Activated CD8-positive, alpha-beta memory T cell treated with anti-CD3 and anti-CD28 coated beads, Interleukin-2, amount 10 ng/mL, durations not matched to agents 7 days and 5 days (primary cell): ENCODE results near the gene NKX1-2. TPM values are rescaled to one million over a fixed set of nuclear protein-coding genes. Genes with fewer than 3 reads are reported as not detected.

Source experiments
- ATAC-seq: fragments of 150-1000 bp; cut with Tn5 transposase; one replicate; pipeline ENCODE4 v1.10.0; 2021; ENCODE audit warnings: moderate library complexity
- CTCF ChIA-PET: fragments of 350-600 bp; sonication (Branson Sonifier 250); formaldehyde crosslinking; loops from one replicate; lab custom pipeline; 2021; ENCODE audit warnings: antibody characterized with exemption; lab: Charles Lee
- DNase-seq: peaks from one replicate; pipeline ENCODE4 v3.0.0-alpha.2; 2020
- H3K27ac Mint-ChIP-seq: one replicate; pipeline ENCODE4 v1.8.0; 2021; ENCODE audit warnings: mild to moderate bottlenecking, mixed read lengths
- H3K27me3 Mint-ChIP-seq: one replicate; pipeline ENCODE4 v1.8.0; 2021; ENCODE audit warnings: mixed read lengths
- H3K36me3 Mint-ChIP-seq: one replicate; pipeline ENCODE4 v1.8.0; 2021; ENCODE audit warnings: mild to moderate bottlenecking, mixed read lengths
- H3K4me1 Mint-ChIP-seq: one replicate; pipeline ENCODE4 v1.8.0; 2021; ENCODE audit warnings: mixed read lengths
- H3K4me3 Mint-ChIP-seq: one replicate; pipeline ENCODE4 v1.8.0; 2021; ENCODE audit warnings: mild to moderate bottlenecking, moderate library complexity, mixed read lengths
- H3K9me3 Mint-ChIP-seq: one replicate; pipeline ENCODE4 v1.8.0; 2022; ENCODE audit warnings: low read depth, mixed read lengths
- total RNA-seq, 2 experiments: library from RNA; stranded (reverse); gene quantifications; one replicate each; pipeline ENCODE4 v1.2.3, GENCODE V29; 2021

NKX1-2 gene
- total RNA-seq, 2 experiments from 2014 or later = not detected

- no peaks in the 10 kb centered on the region for H3K9me3 Mint-ChIP-seq
- DNase-seq = no peak
- no peak overlapping the region for H3K4me3 Mint-ChIP-seq
- H3K27ac Mint-ChIP-seq = no peak overlapping the region
- CTCF ChIA-PET = no interaction called here
- H3K27me3 Mint-ChIP-seq = no peaks in the 10 kb centered on the region
- peaks cover 18% of the 10 kb centered on the region for H3K4me1 Mint-ChIP-seq
- H3K36me3 Mint-ChIP-seq = no peaks in the 10 kb centered on the region
- ATAC-seq = no peak
These were observed 18.8 kb upstream of the NKX1-2 start for GRCh38 chr10:124468624-124469023.

- H3K4me1 Mint-ChIP-seq = peaks cover 21% of the 10 kb centered on the region
- H3K9me3 Mint-ChIP-seq = no peaks in the 10 kb centered on the region
- DNase-seq (no peak), ATAC-seq (no peak)
- H3K36me3 Mint-ChIP-seq = peaks cover 2% of the 10 kb centered on the region
- H3K27ac Mint-ChIP-seq = no peak overlapping the region
- no peak overlapping the region for H3K4me3 Mint-ChIP-seq
- CTCF ChIA-PET = no interaction called here
- no peaks in the 10 kb centered on the region for H3K27me3 Mint-ChIP-seq
These were observed 17.3 kb upstream of the NKX1-2 start for GRCh38 chr10:124467165-124467564.

- CTCF ChIA-PET = interaction anchor here (1.2 kb wide), 1 partner anchor 17 kb away, joined by 3 read pairs; no protein-coding TSS in a partner anchor
- Mint-ChIP-seq H3K4me3 (no peak overlapping the region), H3K4me1 (peaks cover 24% of the 10 kb centered on the region), H3K27me3 (no peaks in the 10 kb centered on the region), H3K27ac (peak overlapping the region; percentile 71), H3K9me3 (no peaks in the 10 kb centered on the region), H3K36me3 (peaks cover 2% of the 10 kb centered on the region)
- ATAC-seq = no peak
- no peak for DNase-seq
These were observed 16.1 kb upstream of the NKX1-2 start for GRCh38 chr10:124465777-124466488.

- DNase-seq (no peak), ATAC-seq (no peak)
- CTCF ChIA-PET = interaction anchor here (0.6 to 1.2 kb wide), 2 partner anchors 17 to 249 kb away, joined by 3 read pairs; no protein-coding TSS in a partner anchor
- Mint-ChIP-seq H3K4me3 (no peak overlapping the region), H3K27ac (peak overlapping the region; percentile 71), H3K4me1 (peaks cover 26% of the 10 kb centered on the region), H3K36me3 (peaks cover 2% of the 10 kb centered on the region), H3K9me3 (no peaks in the 10 kb centered on the region), H3K27me3 (no peaks in the 10 kb centered on the region)
These were observed 15.4 kb upstream of the NKX1-2 start for GRCh38 chr10:124465003-124465776.

- no peaks in the 10 kb centered on the region for H3K27me3 Mint-ChIP-seq
- CTCF ChIA-PET = interaction anchor here (0.6 kb wide), 1 partner anchor 250 kb away, joined by 3 read pairs; no protein-coding TSS in a partner anchor
These were observed 14.5 kb upstream of the NKX1-2 start for GRCh38 chr10:124464028-124464965.

GRCh38 chr10:124462348-124462695, 12.5 kb upstream of the NKX1-2 start:
- ATAC-seq (no peak), DNase-seq (no peak)
- peaks cover 26% of the 10 kb centered on the region for H3K4me1 Mint-ChIP-seq
- peaks cover 6% of the 10 kb centered on the region for H3K27me3 Mint-ChIP-seq
- CTCF ChIA-PET = interaction anchor here (1.3 to 1.5 kb wide), 3 partner anchors 11 to 279 kb away, joined by 3 to 5 read pairs (median 4); no protein-coding TSS in a partner anchor
- H3K4me3 Mint-ChIP-seq = peak overlapping the region; percentile 79
- H3K9me3 Mint-ChIP-seq = no peaks in the 10 kb centered on the region
- peaks cover 2% of the 10 kb centered on the region for H3K36me3 Mint-ChIP-seq
- H3K27ac Mint-ChIP-seq = peak overlapping the region; percentile 80

More at GRCh38 chr10:124464028-124464965, 14.5 kb upstream of the NKX1-2 start:
- DNase-seq (no peak), ATAC-seq (no peak)
- Mint-ChIP-seq H3K4me1 (peaks cover 26% of the 10 kb centered on the region), H3K27ac (no peak overlapping the region), H3K4me3 (no peak overlapping the region), H3K9me3 (no peaks in the 10 kb centered on the region), H3K36me3 (peaks cover 2% of the 10 kb centered on the region)

GRCh38 chr10:124461642-124462347, 12.0 kb upstream of the NKX1-2 start, which contains the start of gene LHPP:
Gene LHPP, plus strand, starts transcription at chr10:124461823. Its CDS starts 40 bp downstream, at chr10:124461863.
- DNase-seq = peak; percentile 92
- peak; percentile 99 for ATAC-seq
- Mint-ChIP-seq H3K4me3 (peak within 1 kb of the TSS; percentile 79), H3K27ac (peak within 1 kb of the TSS; percentile 93), H3K4me1 (peaks cover 26% of the 10 kb centered on the region), H3K27me3 (peaks cover 7% of the 10 kb centered on the region), H3K9me3 (no peaks in the 10 kb centered on the region), H3K36me3 (peaks cover 2% of the 10 kb centered on the region)
- CTCF ChIA-PET = interaction anchor here (0.6 to 1.8 kb wide), 5 partner anchors 12 to 598 kb away, joined by 3 to 6 read pairs (median 4); no protein-coding TSS in a partner anchor

- CTCF ChIA-PET = interaction anchor here (1.8 kb wide), 1 partner anchor 71 kb away, joined by 6 read pairs; no protein-coding TSS in a partner anchor
These were observed 10.3 kb upstream of the NKX1-2 start for GRCh38 chr10:124460144-124460543.

GRCh38 chr10:124459395-124459794, 9.6 kb upstream of the NKX1-2 start:
- Mint-ChIP-seq H3K27me3 (peaks cover 29% of the 10 kb centered on the region), H3K36me3 (peaks cover 2% of the 10 kb centered on the region), H3K27ac (no peak overlapping the region), H3K4me1 (peaks cover 10% of the 10 kb centered on the region), H3K4me3 (no peak overlapping the region), H3K9me3 (no peaks in the 10 kb centered on the region)
- no peak for DNase-seq
- ATAC-seq = no peak
- CTCF ChIA-PET = no interaction called here

More at GRCh38 chr10:124460144-124460543, 10.3 kb upstream of the NKX1-2 start:
- Mint-ChIP-seq H3K4me1 (peaks cover 18% of the 10 kb centered on the region), H3K9me3 (no peaks in the 10 kb centered on the region), H3K36me3 (peaks cover 2% of the 10 kb centered on the region), H3K27ac (no peak overlapping the region), H3K4me3 (no peak overlapping the region), H3K27me3 (peaks cover 21% of the 10 kb centered on the region)
- DNase-seq (no peak), ATAC-seq (no peak)

- Mint-ChIP-seq H3K27ac (no peak overlapping the region), H3K9me3 (no peaks in the 10 kb centered on the region), H3K36me3 (peaks cover 2% of the 10 kb centered on the region), H3K4me3 (no peak overlapping the region), H3K4me1 (peaks cover 7% of the 10 kb centered on the region), H3K27me3 (peaks cover 34% of the 10 kb centered on the region)
- ATAC-seq (no peak), DNase-seq (no peak)
- CTCF ChIA-PET = interaction anchor here (0.9 kb wide), 1 partner anchor 70 kb away, joined by 3 read pairs; no protein-coding TSS in a partner anchor
These were observed 9.1 kb upstream of the NKX1-2 start for GRCh38 chr10:124458889-124459288.

- Mint-ChIP-seq H3K27ac (no peak overlapping the region), H3K36me3 (peaks cover 2% of the 10 kb centered on the region), H3K4me3 (no peak overlapping the region), H3K9me3 (no peaks in the 10 kb centered on the region), H3K4me1 (peaks cover 7% of the 10 kb centered on the region), H3K27me3 (peaks cover 38% of the 10 kb centered on the region)
- DNase-seq = no peak
- CTCF ChIA-PET = interaction anchor here (0.9 kb wide), 1 partner anchor 70 kb away, joined by 3 read pairs; no protein-coding TSS in a partner anchor
- no peak for ATAC-seq
These were observed 8.6 kb upstream of the NKX1-2 start for GRCh38 chr10:124458473-124458872.

- ATAC-seq = no peak
- CTCF ChIA-PET = interaction anchor here (1.3 kb wide), 1 partner anchor 66 kb away, joined by 4 read pairs; no protein-coding TSS in a partner anchor
- Mint-ChIP-seq H3K4me3 (no peak overlapping the region), H3K9me3 (no peaks in the 10 kb centered on the region), H3K36me3 (no peaks in the 10 kb centered on the region), H3K27ac (no peak overlapping the region), H3K4me1 (peaks cover 1% of the 10 kb centered on the region), H3K27me3 (peaks cover 65% of the 10 kb centered on the region)
- DNase-seq = no peak
These were observed 5.6 kb upstream of the NKX1-2 start for GRCh38 chr10:124455441-124455840.
